ENCODE measurements around the gene ACE2.
"Not testable (repeated sequence)": the region's sequence is repeated elsewhere in the genome, so short reads cannot be mapped to it uniquely, and the experiment has no call there.

- TF ChIP-seq, protein P1, sequence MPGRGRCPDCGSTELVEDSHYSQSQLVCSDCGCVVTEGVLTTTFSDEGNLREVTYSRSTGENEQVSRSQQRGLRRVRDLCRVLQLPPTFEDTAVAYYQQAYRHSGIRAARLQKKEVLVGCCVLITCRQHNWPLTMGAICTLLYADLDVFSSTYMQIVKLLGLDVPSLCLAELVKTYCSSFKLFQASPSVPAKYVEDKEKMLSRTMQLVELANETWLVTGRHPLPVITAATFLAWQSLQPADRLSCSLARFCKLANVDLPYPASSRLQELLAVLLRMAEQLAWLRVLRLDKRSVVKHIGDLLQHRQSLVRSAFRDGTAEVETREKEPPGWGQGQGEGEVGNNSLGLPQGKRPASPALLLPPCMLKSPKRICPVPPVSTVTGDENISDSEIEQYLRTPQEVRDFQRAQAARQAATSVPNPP (IDR thresholded peaks at IDR 0.05; ENCODE audit: borderline replicate concordance, insufficient read depth, insufficient read length) = not testable (repeated sequence)
- not testable (repeated sequence) for TF ChIP-seq TAF1 (IDR thresholded peaks at IDR 0.05; ENCODE audit: control insufficient read depth, extremely low read depth, insufficient read depth, low read length, severe bottlenecking)
Measured at GRCh38 chrX:15647510-15647909, 46.8 kb upstream of the ACE2 start.
